Choroid plexus epithelial cell (primary cell): Measurements from ENCODE around the gene LRRIQ4.

ENCODE experiments used
- DNase-seq: peaks from one replicate; pipeline ENCODE4 v3.0.0-alpha.2; 2010; ENCODE audit warnings: low read depth
- H3K4me3 ChIP-seq: 2 replicates; pipeline ENCODE4 v1.5.1; 2011; ENCODE audit warnings: low read depth, mild to moderate bottlenecking, control low read depth, low read length, moderate library complexity
- CTCF ChIP-seq: conservative IDR thresholded peaks from 2 replicates; pipeline ENCODE4 v1.5.1; 2011; ENCODE audit warnings: low read depth, mild to moderate bottlenecking, control low read depth, inconsistent platforms, low read length, moderate library complexity

LRRIQ4 gene

DNA sequence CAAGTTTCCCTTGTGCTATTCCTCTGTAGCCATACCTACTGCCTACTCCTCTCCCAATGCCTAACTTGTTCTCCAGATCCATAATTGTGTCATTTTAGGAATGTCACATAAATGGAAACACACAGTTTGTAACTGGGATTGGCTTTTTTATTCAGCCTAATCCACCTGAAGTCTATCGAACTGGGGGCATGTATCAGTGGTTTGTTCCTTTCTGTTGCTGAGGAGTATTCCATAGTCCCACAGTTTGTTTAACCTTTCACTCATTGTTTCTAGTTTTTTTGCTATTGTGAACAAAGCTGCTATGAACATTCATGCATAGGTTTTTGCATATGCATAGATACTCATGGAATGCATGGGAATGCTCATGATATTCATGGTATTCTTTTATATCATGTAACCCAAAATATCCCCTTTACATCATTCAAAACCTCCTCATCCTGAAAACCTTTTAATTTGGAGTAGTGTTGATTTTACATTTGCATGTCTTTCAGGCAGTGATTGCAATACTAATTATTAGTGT, 25.9 kb downstream of the LRRIQ4 start:
- no peak for TF ChIP-seq CTCF
- no peak for DNase-seq
- H3K4me3 ChIP-seq: no peak overlapping the region

DNA sequence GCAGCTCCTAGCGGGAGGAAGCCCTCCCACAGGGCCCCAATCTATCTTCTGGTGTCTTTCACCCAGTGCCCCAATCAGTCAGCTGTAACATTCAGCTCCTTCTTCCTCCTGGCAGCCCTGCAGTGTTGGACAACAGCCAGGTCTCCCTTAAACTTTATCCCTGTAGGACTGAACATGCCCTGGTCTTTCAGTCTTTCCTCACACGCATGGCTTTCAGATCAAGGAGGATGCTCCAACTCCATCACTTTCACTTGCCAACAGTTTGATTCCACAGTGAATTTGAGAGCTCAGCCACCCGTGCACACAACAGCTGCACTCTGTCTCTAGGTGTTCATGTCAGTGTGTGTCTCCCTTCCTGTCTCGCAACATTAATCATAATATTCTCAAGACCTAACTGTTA, 28.5 kb downstream of the LRRIQ4 start:
- DNase-seq: no peak
- TF ChIP-seq CTCF: no peak
- H3K4me3 ChIP-seq: no peak overlapping the region

DNA sequence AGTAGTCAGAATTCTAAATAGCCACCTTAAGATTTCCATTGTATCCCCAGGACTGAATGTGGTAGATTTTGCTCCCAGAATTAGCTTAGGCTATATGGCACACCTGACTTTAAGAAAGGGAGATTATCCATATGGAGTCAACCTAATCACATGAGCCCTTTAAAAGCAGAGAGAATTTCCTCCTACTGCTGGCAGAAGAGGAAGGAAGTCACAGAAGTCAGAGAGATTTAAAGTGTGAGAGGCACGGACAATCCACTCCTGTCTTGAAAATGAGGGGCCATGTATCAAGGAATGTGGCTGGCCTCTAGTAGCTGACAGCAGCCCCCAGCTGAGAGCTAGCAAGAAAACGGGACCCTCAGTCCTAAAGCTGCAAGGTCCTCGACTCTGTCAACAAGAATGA, 30.3 kb downstream of the LRRIQ4 start:
- no peak for DNase-seq
- no peak for TF ChIP-seq CTCF
- no peak overlapping the region for H3K4me3 ChIP-seq

GRCh38 chr3:169846458-169847193, 34.0 kb downstream of the LRRIQ4 start:
- no peak for TF ChIP-seq CTCF
- peak; percentile 56 for DNase-seq
- H3K4me3 ChIP-seq: no peak overlapping the region

DNA sequence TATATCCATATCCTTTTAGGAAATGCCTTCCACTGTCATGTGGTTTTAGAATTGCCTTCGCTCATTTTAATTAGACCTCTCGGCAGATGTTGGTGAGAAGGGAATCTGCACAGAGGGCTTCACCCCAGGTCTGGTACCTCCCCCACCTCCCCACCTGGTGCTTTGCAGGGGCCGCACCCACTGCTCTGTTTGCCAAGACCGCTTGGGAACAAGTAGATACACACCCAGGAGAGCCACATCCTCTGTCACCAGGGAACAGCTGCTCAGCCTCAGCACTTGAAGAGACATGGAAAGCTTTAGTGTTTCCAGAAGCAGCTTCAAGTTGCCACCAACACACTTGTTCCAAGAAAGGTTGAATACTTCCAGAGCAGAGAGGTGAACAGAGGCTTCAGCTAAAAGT, 35.2 kb downstream of the LRRIQ4 start:
- no peak overlapping the region for H3K4me3 ChIP-seq
- TF ChIP-seq CTCF: no peak
- DNase-seq: no peak

DNA sequence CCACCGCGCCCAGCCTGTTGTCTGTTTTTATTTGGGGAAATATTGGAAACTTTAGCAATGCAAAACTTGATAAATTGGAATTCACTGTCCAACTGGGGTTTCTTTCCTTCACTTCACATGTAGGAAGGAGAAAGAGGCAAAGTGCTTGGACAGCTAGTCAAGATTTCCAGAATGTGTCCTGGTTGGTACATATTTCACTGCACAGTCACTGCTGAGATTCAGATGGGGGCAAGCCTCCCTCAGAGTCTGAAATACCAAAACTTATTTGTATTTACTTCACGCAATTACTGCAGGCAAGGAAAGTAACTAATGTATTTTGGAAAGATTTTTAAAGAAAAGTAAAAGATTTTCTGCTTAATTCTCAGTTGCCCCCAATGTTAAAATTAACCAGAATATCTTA, 36.1 kb downstream of the LRRIQ4 start:
- TF ChIP-seq CTCF: no peak
- H3K4me3 ChIP-seq: no peak overlapping the region
- DNase-seq: no peak

- TF ChIP-seq CTCF: no peak
- DNase-seq: no peak
- no peak overlapping the region for H3K4me3 ChIP-seq
These were observed 37.9 kb downstream of the LRRIQ4 start for GRCh38 chr3:169850618-169851017.
